WTC11 (cell line): ENCODE data around the gene UBN1. TPM values are rescaled to one million over a fixed set of nuclear protein-coding genes. Genes with fewer than 3 reads are reported as not detected.

Experiments
- ATAC-seq: fragments of 200-7000 bp; cut with Tn5 transposase; 2 replicates; pipeline ENCODE4 v1.10.0; 2021; ENCODE audit warnings: mild to moderate bottlenecking, moderate library complexity
- CTCF ChIA-PET: fragments of 300-600 bp; sonication (Branson Sonifier 250); formaldehyde crosslinking; loops from one replicate; lab custom pipeline; 2021; ENCODE audit warnings: antibody characterized with exemption; lab: Charles Lee
- POLR2A ChIA-PET: fragments of 350-600 bp; sonication (Branson Sonifier 250); formaldehyde crosslinking; loops from one replicate; lab custom pipeline; 2021; ENCODE audit warnings: antibody characterized with exemption; lab: Charles Lee
- DNase-seq: peaks from one replicate; pipeline ENCODE4 v3.0.0; 2021; ENCODE audit warnings: low spot score
- H3K27ac Mint-ChIP-seq: 2 replicates; pipeline ENCODE4 v1.8.0; 2021; ENCODE audit warnings: mixed read lengths
- H3K27me3 Mint-ChIP-seq: 2 replicates; pipeline ENCODE4 v1.8.0; 2021; ENCODE audit warnings: low read depth, mild to moderate bottlenecking, moderate library complexity, mixed read lengths
- H3K36me3 Mint-ChIP-seq: 2 replicates; pipeline ENCODE4 v1.8.0; 2021; ENCODE audit warnings: mixed read lengths
- H3K4me1 Mint-ChIP-seq: 2 replicates; pipeline ENCODE4 v1.8.0; 2022; ENCODE audit warnings: mixed read lengths
- H3K4me3 Mint-ChIP-seq: 2 replicates; pipeline ENCODE4 v1.8.0; 2021; ENCODE audit warnings: mild to moderate bottlenecking, moderate library complexity, mixed read lengths
- H3K9me3 Mint-ChIP-seq: 2 replicates; pipeline ENCODE4 v1.8.0; 2021; ENCODE audit warnings: mixed read lengths
- AR ChIP-seq: fragments of 250-450 bp; sonication (Bioruptor Pico); IDR thresholded peaks from 2 replicates; pipeline ENCODE4 v1.9.0; 2021; ENCODE audit warnings: mild to moderate bottlenecking
- JAZF1 ChIP-seq: fragments of 250-450 bp; sonication (Bioruptor Pico); IDR thresholded peaks from 2 replicates; pipeline ENCODE4 v1.9.0; 2021; ENCODE audit warnings: moderate library complexity, mild to moderate bottlenecking, inconsistent platforms
- NR1H2 ChIP-seq: sonication (generic); formaldehyde crosslinking; IDR thresholded peaks from 2 replicates; pipeline ENCODE4 v1.9.0; 2021; ENCODE audit warnings: mild to moderate bottlenecking, moderate library complexity, missing genetic modification reagents
- TP53 ChIP-seq: sonication (generic); formaldehyde crosslinking; IDR thresholded peaks from 2 replicates; pipeline ENCODE4 v1.8.1; 2023; ENCODE audit warnings: mild to moderate bottlenecking, missing genetic modification reagents
- ZBTB21 ChIP-seq: sonication (generic); formaldehyde crosslinking; IDR thresholded peaks from 2 replicates; pipeline ENCODE4 v1.8.1; 2023; ENCODE audit warnings: mild to moderate bottlenecking, missing genetic modification reagents, borderline replicate concordance
- ZNF219 ChIP-seq: sonication (generic); formaldehyde crosslinking; IDR thresholded peaks from 2 replicates; pipeline ENCODE4 v1.8.0; 2023; ENCODE audit warnings: missing genetic modification reagents, mild to moderate bottlenecking, borderline replicate concordance
- ZNF423 ChIP-seq: fragments of 250-450 bp; sonication (Bioruptor Pico); IDR thresholded peaks from 2 replicates; pipeline ENCODE4 v2.1.2; 2022; ENCODE audit warnings: mild to moderate bottlenecking, moderate library complexity
- total RNA-seq: library from RNA; stranded (reverse); gene quantifications from 3 replicates; pipeline ENCODE4 v1.2.3, GENCODE V29; 2021
- TF ChIP-seq, protein P1 (sequence below): sonication (generic); formaldehyde crosslinking; IDR thresholded peaks from 2 replicates; pipeline ENCODE4 v1.8.1; 2023; ENCODE audit warnings: mild to moderate bottlenecking, missing genetic modification reagents
- TF ChIP-seq, protein P2 (sequence below): sonication (generic); formaldehyde crosslinking; IDR thresholded peaks from 2 replicates; pipeline ENCODE4 v1.8.0; 2022; ENCODE audit warnings: mild to moderate bottlenecking, missing genetic modification reagents
- TF ChIP-seq, protein P3 (sequence below): fragments of 250-450 bp; sonication (Bioruptor Pico); IDR thresholded peaks from 2 replicates; pipeline ENCODE4 v1.8.0; 2021; ENCODE audit warnings: mild to moderate bottlenecking
- TF ChIP-seq, protein P4 (sequence below): fragments of 250-450 bp; sonication (Bioruptor Pico); IDR thresholded peaks from 2 replicates; pipeline ENCODE4 v1.9.0; 2021; ENCODE audit warnings: moderate library complexity, mild to moderate bottlenecking, inconsistent platforms, borderline replicate concordance

Gene UBN1
- total RNA-seq, 1 experiment from 2014 or later, result 38.5 TPM

GRCh38 chr16:4914528-4915225 lies 67.4 kb downstream of the UBN1 start (continued):
- TF ChIP-seq, protein P1, sequence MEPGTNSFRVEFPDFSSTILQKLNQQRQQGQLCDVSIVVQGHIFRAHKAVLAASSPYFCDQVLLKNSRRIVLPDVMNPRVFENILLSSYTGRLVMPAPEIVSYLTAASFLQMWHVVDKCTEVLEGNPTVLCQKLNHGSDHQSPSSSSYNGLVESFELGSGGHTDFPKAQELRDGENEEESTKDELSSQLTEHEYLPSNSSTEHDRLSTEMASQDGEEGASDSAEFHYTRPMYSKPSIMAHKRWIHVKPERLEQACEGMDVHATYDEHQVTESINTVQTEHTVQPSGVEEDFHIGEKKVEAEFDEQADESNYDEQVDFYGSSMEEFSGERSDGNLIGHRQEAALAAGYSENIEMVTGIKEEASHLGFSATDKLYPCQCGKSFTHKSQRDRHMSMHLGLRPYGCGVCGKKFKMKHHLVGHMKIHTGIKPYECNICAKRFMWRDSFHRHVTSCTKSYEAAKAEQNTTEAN (CRISPR knock-in tag), result no peak
- TF ChIP-seq, protein P2, sequence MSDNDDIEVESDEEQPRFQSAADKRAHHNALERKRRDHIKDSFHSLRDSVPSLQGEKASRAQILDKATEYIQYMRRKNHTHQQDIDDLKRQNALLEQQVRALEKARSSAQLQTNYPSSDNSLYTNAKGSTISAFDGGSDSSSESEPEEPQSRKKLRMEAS (CRISPR knock-in tag), result no peak

DNA sequence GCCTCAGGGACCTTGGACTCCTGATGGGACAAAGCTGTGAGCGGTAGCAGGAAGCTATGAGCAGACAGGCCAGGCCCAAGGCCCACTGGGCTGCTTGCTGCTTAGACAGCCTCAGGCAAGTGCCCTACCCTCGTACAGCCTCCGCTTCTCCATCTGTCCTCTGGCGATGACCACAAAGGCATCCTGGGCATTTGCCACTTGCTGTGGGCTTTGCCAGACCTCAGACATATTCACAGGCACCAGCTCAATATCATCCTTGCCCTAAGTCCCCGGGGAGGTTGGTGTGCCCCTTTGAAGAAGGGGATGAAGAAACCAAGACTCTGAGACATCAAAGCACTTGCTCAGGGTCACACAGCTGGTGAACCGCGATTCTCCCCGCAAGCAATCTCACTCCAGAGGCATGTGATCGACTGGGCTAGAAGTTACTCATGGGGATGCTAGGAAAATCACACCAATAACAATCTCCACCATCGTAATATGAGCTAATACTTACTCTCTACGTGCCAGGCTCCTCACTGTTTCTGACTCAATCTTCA lies 68.0 kb downstream of the UBN1 start:
- Mint-ChIP-seq H3K36me3 (no peaks in the 10 kb centered on the region), H3K27ac (no peak overlapping the region), H3K4me1 (peaks cover 12% of the 10 kb centered on the region), H3K4me3 (no peak overlapping the region), H3K27me3 (no peaks in the 10 kb centered on the region)
- no peak for DNase-seq
- TF ChIP-seq, protein P3, sequence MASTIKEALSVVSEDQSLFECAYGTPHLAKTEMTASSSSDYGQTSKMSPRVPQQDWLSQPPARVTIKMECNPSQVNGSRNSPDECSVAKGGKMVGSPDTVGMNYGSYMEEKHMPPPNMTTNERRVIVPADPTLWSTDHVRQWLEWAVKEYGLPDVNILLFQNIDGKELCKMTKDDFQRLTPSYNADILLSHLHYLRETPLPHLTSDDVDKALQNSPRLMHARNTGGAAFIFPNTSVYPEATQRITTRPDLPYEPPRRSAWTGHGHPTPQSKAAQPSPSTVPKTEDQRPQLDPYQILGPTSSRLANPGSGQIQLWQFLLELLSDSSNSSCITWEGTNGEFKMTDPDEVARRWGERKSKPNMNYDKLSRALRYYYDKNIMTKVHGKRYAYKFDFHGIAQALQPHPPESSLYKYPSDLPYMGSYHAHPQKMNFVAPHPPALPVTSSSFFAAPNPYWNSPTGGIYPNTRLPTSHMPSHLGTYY, result no peak
- no peak for TF ChIP-seq JAZF1 (CRISPR knock-in tag)
- TF ChIP-seq ZBTB21 (CRISPR knock-in tag), result no peak
- no peak for TF ChIP-seq AR
- TF ChIP-seq ZNF219, result no peak
- TF ChIP-seq, protein P4, sequence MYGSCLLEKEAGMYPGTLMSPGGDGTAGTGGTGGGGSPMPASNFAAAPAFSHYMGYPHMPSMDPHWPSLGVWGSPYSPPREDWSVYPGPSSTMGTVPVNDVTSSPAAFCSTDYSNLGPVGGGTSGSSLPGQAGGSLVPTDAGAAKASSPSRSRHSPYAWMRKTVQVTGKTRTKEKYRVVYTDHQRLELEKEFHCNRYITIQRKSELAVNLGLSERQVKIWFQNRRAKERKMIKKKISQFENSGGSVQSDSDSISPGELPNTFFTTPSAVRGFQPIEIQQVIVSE (CRISPR knock-in tag), result no peak
- TF ChIP-seq, all 79 proteins: peak for 0
- ChIA-PET POLR2A (no interaction called here), CTCF (interaction anchor here (1.0 to 2.1 kb wide), 3 partner anchors 21 to 110 kb away, joined by 3 to 6 read pairs (median 3); no protein-coding TSS in a partner anchor)
- no peaks in the 10 kb centered on the region for H3K9me3 Mint-ChIP-seq
- ATAC-seq, result no peak

- no peak for TF ChIP-seq NR1H2 (CRISPR knock-in tag)
- POLR2A ChIA-PET, result no interaction called here
- CTCF ChIA-PET, result interaction anchor here (1.5 kb wide), 1 partner anchor 108 kb away, joined by 4 read pairs; no protein-coding TSS in a partner anchor
- H3K27ac Mint-ChIP-seq, result no peak overlapping the region
- no peak overlapping the region for H3K4me3 Mint-ChIP-seq
- no peak for ATAC-seq
- H3K36me3 Mint-ChIP-seq, result no peaks in the 10 kb centered on the region
- no peaks in the 10 kb centered on the region for H3K27me3 Mint-ChIP-seq
- peaks cover 12% of the 10 kb centered on the region for H3K4me1 Mint-ChIP-seq
- no peak for DNase-seq
- no peaks in the 10 kb centered on the region for H3K9me3 Mint-ChIP-seq
These were observed 69.8 kb downstream of the UBN1 start for GRCh38 chr16:4917117-4917516.

DNA sequence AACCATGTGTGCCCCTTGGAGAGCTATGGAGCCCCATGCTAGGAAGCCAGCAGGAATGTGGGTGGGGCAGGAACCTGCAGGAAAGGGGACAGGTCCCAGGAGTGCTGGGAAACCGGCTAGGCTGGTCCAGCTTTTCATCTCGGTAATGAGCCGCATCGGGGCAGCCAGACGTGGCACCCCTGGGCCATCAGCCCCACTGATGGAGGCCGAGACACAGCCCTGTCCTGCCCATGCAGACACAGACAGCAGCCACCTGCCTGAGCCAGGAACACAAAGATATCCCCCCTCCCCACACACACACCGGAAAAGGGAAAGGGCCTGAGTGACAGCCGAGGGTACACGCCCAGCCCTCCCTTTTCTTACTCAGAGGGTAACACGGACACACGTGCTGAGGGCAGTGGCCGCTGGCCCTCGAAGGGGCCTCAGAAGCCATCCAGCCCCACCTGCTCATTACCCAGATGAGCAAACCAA lies 71.5 kb downstream of the UBN1 start:
- peak; percentile 35 for DNase-seq
- TF ChIP-seq ZNF423 (CRISPR knock-in tag) (peak; percentile 19; the same call in 1 of the 2 replicates), TP53 (CRISPR knock-in tag) (no peak)
- TF ChIP-seq, all 79 proteins: peak for 1
- peak; percentile 72 for ATAC-seq
- ChIA-PET CTCF (interaction anchor here (1.3 to 1.5 kb wide), 4 partner anchors 15 to 106 kb away, joined by 3 to 6 read pairs (median 4); partner anchors contain the start of gene SEC14L5), POLR2A (interaction anchor here (0.6 kb wide), 1 partner anchor 18 kb away, joined by 3 read pairs; the partner anchor contains the start of gene PPL)
- Mint-ChIP-seq H3K4me1 (peaks cover 21% of the 10 kb centered on the region), H3K27ac (no peak overlapping the region), H3K36me3 (no peaks in the 10 kb centered on the region), H3K4me3 (no peak overlapping the region), H3K27me3 (no peaks in the 10 kb centered on the region), H3K9me3 (no peaks in the 10 kb centered on the region)
